Right lung (tissue), 5 donors: ENCODE results near the gene FCAR. TPM values are rescaled to one million over a fixed set of nuclear protein-coding genes. Genes with fewer than 3 reads are reported as not detected.
"Not testable (repeated sequence)": the region's sequence is repeated elsewhere in the genome, so short reads cannot be mapped to it uniquely, and the experiment has no call there.

ENCODE experiments used
- DNase-seq, 2 donors: peaks; one replicate each; pipeline ENCODE4 v3.0.0-alpha.2; 2013
- polyA plus RNA-seq, 5 donors: library from polyadenylated mRNA; unstranded; fragments of 120-200 nt; gene quantifications; one replicate each; pipeline versions ENCODE4 v1.2.1 to v1.2.3, GENCODE V29; 2013; ENCODE audit warnings: inconsistent platforms in 1 of 5, low replicate concordance in 1 of 5; ENCODE audit not compliant: insufficient read length in 5 of 5, insufficient read depth in 1 of 5

The FCAR gene
- polyA plus RNA-seq, 5 donors, result 0.35 to 0.73 (median 0.60) TPM

DNA sequence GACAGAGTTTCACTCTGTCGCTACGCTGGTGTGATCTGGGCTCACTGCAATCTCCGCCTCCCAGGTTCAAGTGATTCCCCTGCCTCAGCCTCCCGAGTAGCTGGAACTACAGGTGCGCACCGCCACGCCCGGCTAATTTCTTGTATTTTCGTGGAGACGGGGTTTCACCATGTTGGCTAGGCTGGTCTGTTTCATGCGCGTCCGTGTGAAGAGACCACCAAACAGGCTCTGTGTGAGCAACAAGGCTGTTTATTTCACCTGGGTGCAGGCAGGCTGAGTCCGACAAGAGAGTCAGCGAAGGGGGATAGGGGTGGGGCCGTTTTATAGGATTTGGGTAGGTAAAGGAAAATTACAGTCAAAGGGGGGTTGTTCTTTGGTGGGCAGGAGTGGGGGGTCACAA lies 20.1 kb downstream of the FCAR start:
- DNase-seq, result not testable (repeated sequence)

DNA sequence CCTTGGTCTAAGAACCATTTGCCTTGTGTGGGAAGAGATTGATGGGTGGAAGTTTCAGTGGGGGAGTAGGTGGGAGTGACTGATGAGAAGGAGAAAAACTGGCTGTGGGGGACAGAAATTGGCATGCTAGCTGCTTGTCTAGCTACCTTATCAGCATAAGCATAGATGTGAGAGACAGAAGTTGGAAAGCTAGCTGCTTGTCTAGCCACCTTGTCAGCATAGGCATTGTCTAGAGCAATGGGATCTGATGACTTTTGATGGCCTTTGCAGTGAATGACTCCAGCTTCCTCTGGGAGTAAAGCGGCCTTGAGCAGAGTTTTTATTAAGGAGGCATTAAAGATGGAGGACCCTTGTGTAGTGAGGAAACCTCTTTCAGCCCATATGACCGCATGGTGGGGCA lies 22.0 kb downstream of the FCAR start:
- DNase-seq, result no peak

DNA sequence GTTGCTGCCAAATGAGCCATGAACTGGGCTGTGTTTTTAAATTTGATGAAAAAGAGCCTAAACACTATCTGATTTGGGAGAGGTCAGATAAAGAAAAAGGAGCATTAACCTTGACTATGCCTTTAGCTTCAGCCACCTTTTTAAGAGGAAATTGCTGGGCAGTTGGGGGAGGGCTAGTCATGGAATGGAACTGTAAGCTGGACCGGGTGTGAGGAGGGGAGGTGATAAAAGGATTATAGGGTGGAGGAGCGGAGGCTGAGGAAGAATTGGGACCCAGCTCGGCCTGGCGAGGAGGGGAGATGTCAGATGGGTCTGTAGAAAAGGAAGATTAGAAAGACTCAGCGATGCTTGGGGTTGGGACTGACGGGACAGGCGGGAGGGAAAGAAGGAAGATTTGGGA lies 24.6 kb downstream of the FCAR start:
- DNase-seq, result not testable (repeated sequence)

DNA sequence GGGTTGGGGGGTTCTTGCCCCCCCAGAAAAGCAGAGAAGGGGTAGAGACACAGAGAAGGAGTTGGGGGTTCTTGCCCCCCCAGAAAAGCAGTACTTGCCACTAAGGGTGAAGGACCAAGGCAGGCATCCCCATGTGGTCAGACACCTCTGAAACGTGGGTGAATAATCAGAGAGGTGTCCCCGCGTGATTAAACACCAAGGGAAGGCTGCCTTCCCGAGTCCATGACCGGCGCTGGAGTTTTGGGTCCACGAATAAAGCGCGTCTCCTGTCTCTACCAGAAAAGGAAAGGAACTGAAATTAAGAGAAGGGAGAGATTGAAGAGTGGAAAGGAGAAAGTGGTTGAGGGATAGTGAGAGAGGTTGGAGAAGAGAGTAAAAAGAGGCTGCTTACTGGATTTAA lies 25.6 kb downstream of the FCAR start:
- DNase-seq, result not testable (repeated sequence)

DNA sequence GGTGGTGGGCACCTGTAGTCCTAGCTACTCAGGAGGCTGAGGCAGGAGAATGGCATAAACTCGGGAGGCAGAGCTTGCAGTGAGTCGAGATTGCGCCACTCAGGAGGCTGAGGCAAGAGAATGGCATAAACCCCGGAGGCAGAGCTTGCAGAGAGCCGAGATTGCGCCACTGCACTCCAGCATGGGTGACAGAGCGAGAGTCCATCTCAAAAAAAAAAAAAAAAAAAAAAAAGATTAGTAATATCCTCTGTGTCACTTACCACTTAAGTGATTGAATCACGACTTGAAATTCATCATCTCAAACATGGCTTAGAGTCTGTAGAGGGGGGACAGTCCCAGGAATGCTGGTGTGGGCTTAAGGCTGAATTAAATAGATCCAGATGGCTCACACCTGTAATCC lies 27.1 kb downstream of the FCAR start:
- not testable (repeated sequence) for DNase-seq

DNA sequence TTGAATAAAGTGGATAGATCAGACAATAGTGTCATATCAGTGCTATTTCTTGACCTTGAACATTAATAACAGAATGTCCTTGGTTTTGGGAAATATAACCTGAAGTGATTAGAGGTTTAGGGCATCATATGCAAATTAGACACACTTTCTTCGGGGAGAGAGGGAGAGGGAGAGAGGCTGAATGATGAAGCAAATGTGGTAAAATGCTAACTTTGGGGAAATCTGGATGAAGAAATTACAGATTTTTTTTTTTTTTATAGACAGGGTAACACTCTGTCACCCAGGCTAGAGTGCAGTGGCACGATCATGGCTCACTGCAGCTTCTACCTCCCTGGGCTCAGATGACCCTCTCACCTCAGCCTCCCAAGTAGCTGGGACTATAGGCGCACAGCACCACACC lies 28.0 kb downstream of the FCAR start:
- no peak for DNase-seq

DNA sequence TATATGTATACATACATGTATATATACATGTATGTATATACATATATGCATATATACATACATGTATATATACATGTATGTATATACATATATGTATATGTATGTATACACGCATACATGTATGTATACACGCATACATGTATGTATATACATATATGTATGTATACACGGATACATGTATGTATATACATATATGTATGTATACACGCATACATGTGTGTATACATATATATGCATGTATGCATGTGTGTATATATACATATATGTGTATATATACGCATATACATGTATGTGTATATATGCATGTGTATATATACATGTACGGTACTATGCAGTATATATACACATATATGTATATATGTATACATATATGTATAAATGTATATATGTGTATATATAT lies 29.3 kb downstream of the FCAR start:
- no peak for DNase-seq

DNA sequence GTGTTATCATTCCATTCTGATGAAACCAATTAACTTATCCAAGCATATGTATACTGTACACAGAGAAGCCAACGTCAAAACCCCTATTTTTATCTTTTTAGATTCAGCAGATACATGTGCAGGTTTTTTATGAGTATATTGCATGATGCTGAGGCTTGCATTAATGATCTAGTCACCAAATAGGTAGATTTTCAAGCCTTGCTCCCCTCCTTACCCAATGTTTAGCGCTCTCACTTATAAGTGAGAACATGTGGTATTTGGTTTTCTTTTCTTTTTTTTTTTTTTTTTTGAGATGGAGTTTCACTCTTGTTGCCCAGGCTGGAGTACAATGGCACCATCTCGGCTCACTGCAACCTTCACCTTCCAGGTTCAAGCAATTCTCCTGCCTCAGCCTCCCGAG lies 30.2 kb downstream of the FCAR start:
- not testable (repeated sequence) for DNase-seq

DNA sequence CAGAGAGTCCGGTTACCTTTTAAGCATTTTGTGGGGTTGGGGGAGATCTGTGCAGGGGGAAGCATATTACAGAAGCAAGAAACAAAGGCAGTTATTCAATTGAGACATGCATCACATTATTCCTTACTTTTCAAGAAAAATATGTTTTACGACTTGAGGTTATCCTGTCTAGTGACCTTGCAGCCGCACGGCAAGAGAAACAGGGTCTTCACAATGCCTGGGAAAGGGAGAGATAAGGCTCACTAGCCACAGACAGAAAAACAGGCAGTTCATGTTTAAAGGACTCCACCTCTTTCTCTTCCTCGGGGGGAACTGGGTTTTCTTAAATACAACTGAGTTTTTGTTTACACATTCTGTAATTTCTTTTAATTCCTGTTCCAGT lies 31.4 kb downstream of the FCAR start:
- DNase-seq, result no peak

DNA sequence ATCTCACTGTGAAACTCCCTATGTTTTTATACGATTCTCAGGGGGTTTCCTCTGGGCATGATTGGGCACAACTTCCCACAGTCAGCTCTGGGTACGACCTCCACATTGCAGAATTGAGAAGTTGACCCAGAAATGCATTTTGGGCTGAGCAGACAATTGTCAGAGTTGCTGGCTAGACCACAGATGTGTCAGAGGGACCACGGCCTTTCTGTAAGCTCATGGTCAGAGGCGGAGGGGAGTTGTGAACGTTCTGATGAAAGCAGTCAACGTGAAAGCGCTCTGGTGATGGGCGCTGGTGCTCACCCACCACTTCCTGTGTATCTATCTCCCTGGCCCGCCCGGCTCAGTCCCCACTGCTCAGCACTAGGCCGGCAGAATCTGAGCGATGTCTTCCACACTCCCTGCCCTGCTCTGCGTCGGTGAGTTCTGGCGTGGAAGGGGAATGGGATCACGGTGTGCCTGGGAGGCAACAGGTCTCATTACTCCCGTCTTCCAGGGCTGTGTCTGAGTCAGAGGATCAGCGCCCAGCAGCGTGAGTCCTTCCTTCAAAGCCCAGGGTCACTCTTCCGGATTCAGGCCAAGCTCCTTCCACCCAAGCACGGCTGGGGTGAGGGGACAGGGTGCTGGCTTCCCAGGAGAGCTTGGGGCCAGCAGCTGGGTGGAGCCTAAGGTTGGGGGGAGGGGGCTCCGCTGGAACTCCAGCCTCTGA lies 31.9 kb downstream of the FCAR start, which contains the start of gene NCR1:
Gene NCR1, plus strand, starts transcription at position 346 of the 709 bp plus-strand sequence. Its CDS starts 40 bp downstream, at position 386.
- no peak for DNase-seq

DNA sequence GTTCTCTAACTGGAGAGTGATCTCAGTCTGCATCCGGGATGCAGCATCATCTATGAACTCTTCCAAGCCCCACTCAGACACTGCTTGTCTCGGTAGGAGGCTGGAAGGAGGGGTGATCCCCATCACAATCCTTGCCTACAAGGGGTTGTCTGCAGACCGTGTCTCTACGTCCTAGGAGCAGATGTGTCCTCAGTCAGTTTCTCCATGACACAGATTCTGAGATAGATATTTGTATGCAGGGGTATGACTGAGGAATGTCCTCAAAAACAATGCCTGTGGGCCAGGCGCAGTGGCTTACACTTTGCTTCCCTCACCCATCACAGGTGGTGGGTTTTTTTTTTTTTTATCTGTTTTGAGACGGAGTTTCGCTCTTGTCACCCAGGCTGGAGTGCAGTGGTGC lies 32.8 kb downstream of the FCAR start:
- no peak for DNase-seq

DNA sequence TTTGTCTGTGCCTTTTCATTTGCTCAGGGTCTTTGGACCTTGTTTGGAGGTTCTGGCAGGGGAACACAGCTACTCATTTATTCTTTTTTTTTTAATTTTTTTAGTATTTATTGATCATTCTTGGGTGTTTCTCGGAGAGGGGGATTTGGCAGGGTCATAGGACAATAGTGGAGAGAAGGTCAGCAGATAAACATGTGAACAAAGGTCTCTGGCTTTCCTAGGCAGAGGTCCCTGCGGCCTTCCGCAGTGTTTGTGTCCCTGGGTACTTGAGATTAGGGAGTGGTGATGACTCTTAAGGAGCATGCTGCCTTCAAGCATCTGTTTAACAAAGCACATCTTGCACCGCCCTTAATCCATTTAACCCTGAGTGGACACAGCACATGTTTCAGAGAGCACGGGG lies 33.9 kb downstream of the FCAR start:
- not testable (repeated sequence) for DNase-seq

DNA sequence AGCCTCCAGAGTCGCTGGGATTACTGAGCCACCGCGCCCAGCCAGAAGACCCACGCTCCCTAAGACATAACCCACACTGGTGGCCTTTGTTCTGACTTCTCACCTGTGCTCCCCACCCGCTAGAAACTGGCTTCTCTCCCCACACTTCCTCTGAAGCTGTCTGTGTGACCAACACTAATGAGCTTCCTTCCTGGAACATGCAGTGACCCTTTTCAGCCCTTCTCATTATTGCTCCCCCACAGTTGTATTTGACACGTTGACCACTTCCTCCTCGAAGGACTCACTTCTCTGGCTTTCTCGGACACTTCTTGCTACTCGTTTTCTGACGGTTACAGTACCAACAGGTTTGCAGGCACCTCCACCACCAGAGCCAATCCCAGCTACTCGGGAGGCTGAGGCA lies 42.8 kb downstream of the FCAR start:
- DNase-seq, result no peak

DNA sequence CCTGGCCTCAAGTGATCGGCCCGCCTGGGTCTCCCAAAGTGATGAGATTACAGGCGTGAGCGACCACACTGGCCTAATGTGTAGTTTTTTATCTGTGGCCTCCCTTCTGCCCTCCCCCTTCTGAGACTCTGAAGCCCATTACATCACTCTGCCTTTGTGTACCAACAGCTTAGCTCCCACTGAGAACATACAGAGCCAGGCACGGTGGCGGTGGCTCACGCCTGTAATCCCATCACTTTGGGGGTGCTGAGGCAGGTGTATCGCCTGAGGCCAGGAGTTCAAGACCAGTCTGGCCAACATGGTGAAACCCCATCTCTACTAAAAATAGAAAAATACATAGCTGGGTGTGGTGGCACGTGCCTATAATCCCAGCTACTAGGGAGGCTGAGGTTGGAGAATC lies 44.5 kb downstream of the FCAR start:
- no peak for DNase-seq

DNA sequence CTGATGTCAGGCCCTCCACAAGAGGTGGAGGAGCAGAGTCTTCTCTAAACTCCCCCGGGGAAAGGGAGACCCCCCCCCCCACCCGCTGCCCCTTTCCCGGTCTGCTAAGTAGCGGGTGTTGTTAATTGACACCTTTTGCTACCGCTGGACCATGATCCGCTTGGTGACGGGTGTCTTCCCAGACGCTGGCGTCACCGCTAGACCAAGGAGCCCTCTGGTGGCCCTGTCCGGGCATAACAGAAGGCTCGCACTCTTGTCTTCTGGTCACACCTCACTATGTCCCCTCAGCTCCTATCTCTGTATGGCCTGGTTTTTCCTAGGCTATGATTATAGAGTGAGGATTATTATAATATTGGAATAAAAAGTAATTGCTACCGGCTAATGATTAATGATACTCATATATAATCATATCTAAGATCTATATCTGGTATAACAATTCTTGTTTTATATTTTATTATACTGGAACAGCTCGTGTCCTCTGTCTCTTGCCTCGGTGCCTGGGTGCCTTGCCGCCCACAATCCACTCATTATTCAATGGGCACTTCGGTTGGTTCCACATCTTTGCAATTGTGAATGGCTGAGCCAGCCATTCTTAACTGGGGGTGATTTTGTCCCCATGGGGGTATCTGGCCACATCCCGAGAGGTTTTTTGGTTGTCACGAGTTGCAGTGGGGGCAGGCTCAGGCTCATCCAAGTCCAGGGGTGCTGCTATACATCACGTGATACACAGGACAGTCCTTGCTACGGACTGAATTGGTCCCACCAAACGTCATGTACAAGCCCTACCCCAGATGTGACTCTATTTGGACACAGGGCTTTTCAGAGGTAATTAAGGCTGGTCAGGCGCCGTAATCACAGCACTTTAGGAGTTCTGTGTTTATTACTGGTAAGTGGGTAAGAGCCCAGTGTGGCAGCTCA lies 45.9 kb downstream of the FCAR start:
- not testable (repeated sequence) for DNase-seq

DNA sequence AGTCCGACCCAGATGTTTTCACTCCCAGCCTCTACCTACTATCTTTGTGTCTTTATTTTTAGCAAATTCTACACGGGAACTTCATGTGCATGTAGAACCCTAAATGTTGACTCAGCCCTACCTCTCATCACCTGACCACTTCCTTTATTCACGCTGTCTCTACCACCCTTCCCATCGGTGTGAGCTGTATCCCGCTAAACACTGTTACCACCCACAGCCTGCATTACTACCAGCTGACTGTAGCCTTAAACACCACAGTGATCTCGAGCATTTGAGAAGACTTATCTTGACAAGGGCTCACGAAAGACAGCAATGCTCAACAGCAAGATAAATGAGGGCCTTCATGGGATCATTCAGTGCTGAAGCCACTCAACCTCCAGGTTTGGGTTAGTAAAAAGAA lies 47.0 kb downstream of the FCAR start:
- no peak for DNase-seq

DNA sequence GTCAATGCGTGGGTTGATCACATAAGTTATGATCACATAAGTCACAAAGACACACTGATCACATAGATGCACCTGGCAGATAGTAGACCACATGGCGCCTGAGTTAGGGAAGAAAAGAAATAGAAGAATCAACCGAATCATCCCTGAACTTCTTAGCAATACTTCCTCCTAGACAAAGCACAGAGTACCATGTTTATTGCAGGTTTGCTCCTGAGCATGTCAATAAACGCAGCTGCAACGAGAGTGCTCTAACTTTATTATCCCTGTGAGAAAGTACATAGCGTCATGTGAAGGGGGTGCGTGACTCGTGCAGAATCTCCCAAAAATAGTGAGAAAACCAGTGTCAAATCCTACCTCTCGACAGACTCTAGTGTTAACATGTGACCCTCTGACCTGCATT lies 49.2 kb downstream of the FCAR start:
- no peak for DNase-seq

DNA sequence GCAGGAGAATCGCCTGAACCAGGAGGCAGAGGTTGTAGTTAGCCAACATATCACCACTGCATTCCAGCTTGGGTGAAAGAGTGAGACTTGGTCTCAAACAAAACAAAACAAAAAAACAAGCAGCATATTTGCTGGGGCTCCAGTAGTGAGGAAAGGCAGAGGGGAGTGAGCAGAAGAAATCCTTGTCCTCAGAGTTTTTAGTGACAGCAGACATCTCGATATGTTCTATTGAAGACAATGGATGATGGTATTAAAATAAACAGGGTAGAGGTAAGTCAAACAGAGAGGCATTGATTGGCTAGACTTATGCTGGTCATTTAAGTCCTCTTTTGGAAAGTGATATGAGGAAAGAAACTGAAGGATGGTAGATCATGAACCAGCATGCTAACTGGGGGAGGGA lies 54.3 kb downstream of the FCAR start:
- DNase-seq, result no peak

DNA sequence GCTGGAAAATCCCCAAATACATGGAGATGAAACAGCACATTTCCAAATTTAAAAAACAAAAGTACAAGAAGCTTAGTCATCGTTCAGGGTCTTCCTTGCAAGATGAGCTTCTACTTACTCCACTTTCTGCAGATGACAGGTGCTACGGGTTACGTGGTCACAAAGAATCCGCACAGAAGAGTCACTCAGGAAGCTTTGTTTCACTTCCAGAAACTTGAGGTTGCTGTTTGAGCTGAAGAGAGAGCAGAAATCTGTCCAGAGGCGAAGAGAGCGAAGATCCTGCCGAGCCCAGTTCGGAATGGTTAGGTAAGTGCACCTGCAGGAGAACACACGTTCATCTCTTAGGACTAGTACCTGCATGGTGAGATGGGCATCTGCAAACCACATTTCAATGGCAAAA lies 63.9 kb downstream of the FCAR start:
- no peak for DNase-seq

DNA sequence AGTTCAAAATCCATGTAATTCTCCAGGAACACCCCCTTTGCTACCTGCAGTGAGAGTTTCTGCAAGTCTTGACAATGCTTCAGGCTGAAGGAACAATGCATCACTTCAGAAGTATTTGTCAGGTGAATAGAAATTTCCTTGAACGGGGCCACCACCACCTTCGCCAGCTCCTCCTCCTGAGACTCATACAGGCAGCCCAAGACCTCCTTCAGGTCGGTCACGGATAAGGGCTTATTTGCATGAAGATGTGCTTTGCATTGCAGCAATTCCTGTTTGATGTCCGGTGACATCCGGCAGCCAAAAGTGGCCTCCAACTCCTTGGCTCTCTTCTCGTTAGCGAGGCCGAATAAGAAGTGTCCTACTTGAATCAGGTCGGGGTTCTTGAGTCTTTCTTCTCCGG lies 64.9 kb downstream of the FCAR start:
- no peak for DNase-seq

DNA sequence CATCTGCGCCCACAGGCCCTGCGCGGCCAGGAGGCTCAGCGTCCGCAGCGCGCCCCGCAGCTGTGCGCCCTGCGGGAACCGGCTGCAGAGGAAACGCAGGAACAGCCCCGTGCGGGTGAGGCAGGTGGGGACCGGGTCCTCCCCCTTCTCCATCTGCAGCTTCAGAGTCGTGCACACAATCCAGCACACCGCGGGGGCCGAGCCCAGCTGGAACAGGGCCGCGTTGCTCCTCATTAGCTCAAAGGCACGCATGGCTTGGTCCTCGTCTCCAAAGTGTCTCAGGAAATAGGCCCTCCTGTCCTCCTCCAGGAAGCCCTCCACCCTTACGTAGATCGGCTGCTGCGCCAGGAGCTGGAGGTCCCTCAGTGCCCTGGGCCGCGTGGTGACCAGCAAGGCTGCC lies 65.5 kb downstream of the FCAR start:
- not testable (repeated sequence) for DNase-seq
